IMR-90 (cell line): ENCODE measurements around the gene MAML2. TPM values are rescaled to one million over a fixed set of nuclear protein-coding genes. Genes with fewer than 3 reads are reported as not detected.

Experiments
- ATAC-seq: fragments of 200-7000 bp; cut with Tn5 transposase; 2 replicates; pipeline ENCODE4 v1.9.1; 2020; ENCODE audit warnings: low read depth, mild to moderate bottlenecking, moderate library complexity
- BruUV-seq: library from RNA; stranded (reverse); fragments of 400-500 nt; replicated peaks from 2 replicates; lab custom pipeline; 2021; lab: Mats Ljungman, UMichigan
- CTCF ChIA-PET: fragments of 300-600 bp; formaldehyde crosslinking; extraction: SDS; loops from one replicate; lab custom pipeline; 2021; ENCODE audit warnings: antibody characterized with exemption; lab: Yijun Ruan, JAX
- POLR2A ChIA-PET: fragments of 300-600 bp; sonication (Branson Sonifier 250); formaldehyde crosslinking; loops from one replicate; lab custom pipeline; 2022; ENCODE audit warnings: antibody characterized with exemption; ENCODE audit not compliant: unreplicated experiment; lab: Charles Lee
- DNase-seq: peaks from one replicate; pipeline ENCODE4 v3.0.0; 2013
- H2AFZ ChIP-seq: replicated peaks from 2 replicates; pipeline ENCODE3; 2013; ENCODE audit warnings: low read length, mild to moderate bottlenecking; ENCODE audit not compliant: poor library complexity
- H2AK5ac ChIP-seq: 2 replicates; pipeline ENCODE4 v1.6.1; 2013; ENCODE audit warnings: low read depth, low read length, inconsistent platforms
- H2AK9ac ChIP-seq: replicated peaks from 2 replicates; pipeline ENCODE3; 2013; ENCODE audit warnings: mild to moderate bottlenecking, low read depth, low read length, moderate library complexity; ENCODE audit not compliant: poor library complexity
- H2BK120ac ChIP-seq: 2 replicates; pipeline ENCODE4 v1.6.1; 2013; ENCODE audit warnings: low read depth, low read length, inconsistent platforms
- H2BK15ac ChIP-seq: 3 replicates; pipeline ENCODE4 v1.6.1; 2013; ENCODE audit warnings: low read depth, low read length, inconsistent platforms
- H2BK20ac ChIP-seq: 2 replicates; pipeline ENCODE4 v1.6.1; 2013; ENCODE audit warnings: low read depth, mild to moderate bottlenecking, inconsistent platforms, low read length, moderate library complexity
- H2BK5ac ChIP-seq: 2 replicates; pipeline ENCODE4 v1.6.1; 2013; ENCODE audit warnings: mild to moderate bottlenecking, low read depth, low read length, inconsistent platforms; ENCODE audit not compliant: poor library complexity, severe bottlenecking
- H3K14ac ChIP-seq: replicated peaks from 2 replicates; pipeline ENCODE4 v1.6.1; 2013; ENCODE audit warnings: low read depth, low read length, inconsistent platforms
- H3K18ac ChIP-seq: 2 replicates; pipeline ENCODE4 v1.6.1; 2013; ENCODE audit warnings: low read depth, low read length, control low read depth
- H3K23ac ChIP-seq: 2 replicates; pipeline ENCODE4 v1.6.1; 2013; ENCODE audit warnings: low read depth, low read length, inconsistent platforms
- H3K27ac ChIP-seq: 2 replicates; pipeline ENCODE4 v1.5.1; 2013; ENCODE audit warnings: mild to moderate bottlenecking, control low read depth, low read length; ENCODE audit not compliant: insufficient read depth
- H3K27me3 ChIP-seq: 2 replicates; pipeline ENCODE4 v1.6.1; 2013; ENCODE audit warnings: low read length; ENCODE audit not compliant: control insufficient read depth, insufficient read depth
- H3K36me3 ChIP-seq: 2 replicates; pipeline ENCODE4 v1.6.1; 2013; ENCODE audit warnings: low read length, mixed read lengths; ENCODE audit not compliant: control insufficient read depth, insufficient read depth
- H3K4ac ChIP-seq: 2 replicates; pipeline ENCODE4 v1.6.1; 2013; ENCODE audit warnings: low read depth, low read length, inconsistent platforms
- H3K4me1 ChIP-seq: 2 replicates; pipeline ENCODE4 v1.6.1; 2013; ENCODE audit warnings: low read length, mixed read lengths; ENCODE audit not compliant: control insufficient read depth, insufficient read depth
- H3K4me2 ChIP-seq: 2 replicates; pipeline ENCODE4 v1.6.1; 2013; ENCODE audit warnings: low read depth, mild to moderate bottlenecking, control low read depth, low read length, moderate library complexity
- H3K4me3 ChIP-seq: 2 replicates; pipeline ENCODE4 v1.5.1; 2013; ENCODE audit warnings: low read depth, mild to moderate bottlenecking, control low read depth, low read length, moderate library complexity; ENCODE audit not compliant: insufficient read depth
- H3K56ac ChIP-seq: 2 replicates; pipeline ENCODE4 v1.6.1; 2013; ENCODE audit warnings: low read length, inconsistent platforms; ENCODE audit not compliant: insufficient read depth; ENCODE audit errors: extremely low read depth
- H3K79me1 ChIP-seq, 2 experiments: 2 replicates each; pipeline ENCODE4 v1.6.1; 2013; ENCODE audit warnings: low read length in 2 of 2, inconsistent platforms in 1 of 2, low read depth in 1 of 2
- H3K9ac ChIP-seq: 2 replicates; pipeline ENCODE4 v1.6.1; 2013; ENCODE audit warnings: low read depth, low read length, control low read depth
- H3K9me1 ChIP-seq: 2 replicates; pipeline ENCODE4 v1.6.1; 2013; ENCODE audit warnings: low read length, inconsistent platforms; ENCODE audit not compliant: insufficient read depth
- H3K9me3 ChIP-seq: 2 replicates; pipeline ENCODE4 v1.6.1; 2013; ENCODE audit warnings: low read length; ENCODE audit not compliant: control insufficient read depth, insufficient read depth
- H4K20me1 ChIP-seq: 2 replicates; pipeline ENCODE4 v1.6.1; 2013; ENCODE audit warnings: low read length, inconsistent platforms; ENCODE audit not compliant: insufficient read depth
- H4K5ac ChIP-seq: 2 replicates; pipeline ENCODE4 v1.6.1; 2013; ENCODE audit warnings: mild to moderate bottlenecking, low read depth, low read length, control low read depth
- H4K8ac ChIP-seq, 2 experiments: 2 replicates each; pipeline ENCODE4 v1.6.1; 2013; ENCODE audit warnings: low read depth in 2 of 2, low read length in 2 of 2, control low read depth in 1 of 2, inconsistent platforms in 1 of 2
- H4K91ac ChIP-seq: 2 replicates; pipeline ENCODE4 v1.6.1; 2013; ENCODE audit warnings: low read depth, low read length, inconsistent platforms; ENCODE audit not compliant: insufficient read depth
- BHLHE40 ChIP-seq: fragments of 150-350 bp; IDR thresholded peaks from 2 replicates; pipeline ENCODE4 v1.6.1; 2016; ENCODE audit warnings: mild to moderate bottlenecking, low read depth, low read length
- CHD1 ChIP-seq: IDR thresholded peaks from 2 replicates; pipeline ENCODE4 v1.6.1; 2012; ENCODE audit warnings: low read depth, low read length, improper control_type of control experiment
- MAFK ChIP-seq: IDR thresholded peaks from 2 replicates; pipeline ENCODE4 v1.6.1; 2012; ENCODE audit warnings: low read depth, low read length, improper control_type of control experiment
- MXI1 ChIP-seq: IDR thresholded peaks from 2 replicates; pipeline ENCODE4 v1.6.1; 2012; ENCODE audit warnings: low read depth, mild to moderate bottlenecking, low read length, moderate library complexity, borderline replicate concordance
- NFE2L2 ChIP-seq: fragments of 150-350 bp; IDR thresholded peaks from 2 replicates; pipeline ENCODE4 v1.6.1; 2016; ENCODE audit warnings: low read depth, mild to moderate bottlenecking, low read length
- POLR2A ChIP-seq: IDR thresholded peaks from 2 replicates; pipeline ENCODE4 v1.6.1; 2012; ENCODE audit warnings: mild to moderate bottlenecking, low read depth, low read length
- RAD21 ChIP-seq: IDR thresholded peaks from 2 replicates; pipeline ENCODE4 v1.6.1; 2012; ENCODE audit warnings: low read length, improper control_type of control experiment
- RCOR1 ChIP-seq: IDR thresholded peaks from 2 replicates; pipeline ENCODE4 v1.6.1; 2012; ENCODE audit warnings: mild to moderate bottlenecking, low read length, improper control_type of control experiment; ENCODE audit not compliant: insufficient replicate concordance
- RFX5 ChIP-seq: IDR thresholded peaks from 2 replicates; pipeline ENCODE4 v1.8.0; 2012; ENCODE audit warnings: low read depth, mild to moderate bottlenecking, low read length, moderate library complexity
- SMC3 ChIP-seq: fragments of 150-350 bp; IDR thresholded peaks from 2 replicates; pipeline ENCODE4 v1.6.1; 2016; ENCODE audit warnings: low read depth, mild to moderate bottlenecking, antibody characterized with exemption, low read length, moderate library complexity
- whole genome bisulfite sequencing, 2 experiments: methylation state at CpG; one replicate each; pipeline versions ENCODE4 v1.1.5 to v1.1.7; 2013; ENCODE audit warnings: missing lambda C conversion rate in 2 of 2; ENCODE audit not compliant: insufficient read length in 1 of 2; ENCODE audit errors: extremely low coverage in 2 of 2; 5-methylcytosine and 5-hydroxymethylcytosine counted together
- dilution Hi-C: fragments of 300-500 bp; cut with HindIII; formaldehyde crosslinking; loops from one replicate; pipeline ENCODE4 v1.14.3; 2018; ENCODE audit warnings: low sequenced_read_pairs; ENCODE audit not compliant: unreplicated experiment
- in situ Hi-C: fragments of 300-500 bp; cut with MboI; formaldehyde crosslinking; loops from 3 replicates; pipeline ENCODE4 v1.14.3; 2019; ENCODE audit warnings: low sequenced_read_pairs, inconsistent platforms, mixed read lengths
- intact Hi-C: fragments of 100-400 bp; cut with micrococcal nuclease; formaldehyde crosslinking; loops from 2 replicates; pipeline ENCODE4 v1.10.0; 2022
- polyA plus RNA-seq, 3 experiments: library from polyadenylated mRNA; depleted of rRNA; stranded (reverse); fragments of >200 nt; gene quantifications; 2 replicates each; pipeline ENCODE4 v1.2.3, GENCODE V29; 2012; ENCODE audit warnings: low replicate concordance in 1 of 3
- total RNA-seq: library from RNA; depleted of rRNA; stranded (reverse); fragments of >200 nt; gene quantifications from 2 replicates; pipeline ENCODE4 v1.2.3, GENCODE V29; 2012
- TF ChIP-seq, protein P1 (sequence below): fragments of 150-350 bp; IDR thresholded peaks from 2 replicates; pipeline ENCODE4 v1.6.1; 2016; ENCODE audit warnings: low read depth, mild to moderate bottlenecking, low read length, moderate library complexity, borderline replicate concordance
- TF ChIP-seq, protein P2 (sequence below): conservative IDR thresholded peaks from 2 replicates; pipeline ENCODE4 v1.5.1; 2012; ENCODE audit warnings: mild to moderate bottlenecking, low read depth, low read length, improper control_type of control experiment

MAML2 gene
- total and polyA plus RNA-seq, 2 of the 4 experiments (the other 2 are of a cell fraction): 15.0 to 19.5 TPM

DNA sequence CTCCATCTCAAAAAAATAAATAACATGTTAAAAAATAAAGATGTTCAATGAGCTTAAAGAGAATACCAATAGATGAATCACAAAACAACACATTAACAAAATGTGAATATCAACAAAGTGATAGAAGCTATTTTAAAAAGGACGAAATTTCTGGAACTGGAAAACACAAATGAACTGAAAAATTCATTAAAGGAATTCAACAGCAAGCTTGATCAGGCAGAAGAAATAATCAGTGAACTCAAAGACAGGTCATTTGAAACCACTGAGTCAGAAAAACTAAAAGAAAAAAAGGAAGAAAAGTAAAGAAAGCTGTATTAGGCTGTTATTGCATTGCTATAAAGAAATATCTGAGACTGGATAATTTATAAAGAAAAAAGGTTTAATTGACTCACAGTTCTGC is 412.0 kb downstream of the MAML2 start:
- no peak overlapping the region for H2BK15ac ChIP-seq
- H2AK5ac ChIP-seq: no peak overlapping the region
- no peak overlapping the region for H3K9ac ChIP-seq
- intact Hi-C loops (no loop called here), dilution Hi-C loops (no loop called here), in situ Hi-C loops (no loop called here)
- no peaks in the 10 kb centered on the region for H3K27me3 ChIP-seq
- no peaks in the 10 kb centered on the region for H3K79me1 ChIP-seq
- H3K4me3 ChIP-seq: no peak overlapping the region
- no peak overlapping the region for H2AFZ ChIP-seq
- BruUV-seq: no TSS peak
- no peak overlapping the region for H3K27ac ChIP-seq
- H2AK9ac ChIP-seq: no peak overlapping the region
- H3K9me3 ChIP-seq: peaks cover 3% of the 10 kb centered on the region
- no peaks in the 10 kb centered on the region for H4K20me1 ChIP-seq
- no peaks in the 10 kb centered on the region for H3K36me3 ChIP-seq
- no peak overlapping the region for H3K18ac ChIP-seq
- no peak overlapping the region for H2BK5ac ChIP-seq
- no peak overlapping the region for H3K23ac ChIP-seq
- H3K4ac ChIP-seq: no peak overlapping the region
- no peak overlapping the region for H4K5ac ChIP-seq
- TF ChIP-seq, protein P1, sequence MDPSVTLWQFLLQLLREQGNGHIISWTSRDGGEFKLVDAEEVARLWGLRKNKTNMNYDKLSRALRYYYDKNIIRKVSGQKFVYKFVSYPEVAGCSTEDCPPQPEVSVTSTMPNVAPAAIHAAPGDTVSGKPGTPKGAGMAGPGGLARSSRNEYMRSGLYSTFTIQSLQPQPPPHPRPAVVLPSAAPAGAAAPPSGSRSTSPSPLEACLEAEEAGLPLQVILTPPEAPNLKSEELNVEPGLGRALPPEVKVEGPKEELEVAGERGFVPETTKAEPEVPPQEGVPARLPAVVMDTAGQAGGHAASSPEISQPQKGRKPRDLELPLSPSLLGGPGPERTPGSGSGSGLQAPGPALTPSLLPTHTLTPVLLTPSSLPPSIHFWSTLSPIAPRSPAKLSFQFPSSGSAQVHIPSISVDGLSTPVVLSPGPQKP: no peak
- TF ChIP-seq CHD1 (no peak), BHLHE40 (no peak), MAFK (no peak), MXI1 (no peak), RCOR1 (no peak), SMC3 (no peak), NFE2L2 (no peak), RAD21 (no peak), RFX5 (no peak), POLR2A (no peak)
- TF ChIP-seq, protein P2, sequence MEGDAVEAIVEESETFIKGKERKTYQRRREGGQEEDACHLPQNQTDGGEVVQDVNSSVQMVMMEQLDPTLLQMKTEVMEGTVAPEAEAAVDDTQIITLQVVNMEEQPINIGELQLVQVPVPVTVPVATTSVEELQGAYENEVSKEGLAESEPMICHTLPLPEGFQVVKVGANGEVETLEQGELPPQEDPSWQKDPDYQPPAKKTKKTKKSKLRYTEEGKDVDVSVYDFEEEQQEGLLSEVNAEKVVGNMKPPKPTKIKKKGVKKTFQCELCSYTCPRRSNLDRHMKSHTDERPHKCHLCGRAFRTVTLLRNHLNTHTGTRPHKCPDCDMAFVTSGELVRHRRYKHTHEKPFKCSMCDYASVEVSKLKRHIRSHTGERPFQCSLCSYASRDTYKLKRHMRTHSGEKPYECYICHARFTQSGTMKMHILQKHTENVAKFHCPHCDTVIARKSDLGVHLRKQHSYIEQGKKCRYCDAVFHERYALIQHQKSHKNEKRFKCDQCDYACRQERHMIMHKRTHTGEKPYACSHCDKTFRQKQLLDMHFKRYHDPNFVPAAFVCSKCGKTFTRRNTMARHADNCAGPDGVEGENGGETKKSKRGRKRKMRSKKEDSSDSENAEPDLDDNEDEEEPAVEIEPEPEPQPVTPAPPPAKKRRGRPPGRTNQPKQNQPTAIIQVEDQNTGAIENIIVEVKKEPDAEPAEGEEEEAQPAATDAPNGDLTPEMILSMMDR: no peak
- no peak overlapping the region for H3K56ac ChIP-seq
- no peak overlapping the region for H2BK20ac ChIP-seq
- H3K4me1 ChIP-seq: no peaks in the 10 kb centered on the region
- H2BK120ac ChIP-seq: no peak overlapping the region
- no CpG with 5 or more reads among the region's 1 CpG for WGBS, 2 experiments
- no peak overlapping the region for H3K14ac ChIP-seq
- H3K4me2 ChIP-seq: no peak overlapping the region
- H4K8ac ChIP-seq: no peak overlapping the region
- DNase-seq: no peak
- no peak for ATAC-seq
- H3K9me1 ChIP-seq: no peaks in the 10 kb centered on the region
- CTCF ChIA-PET: no interaction called here
- H4K91ac ChIP-seq: no peak overlapping the region
- POLR2A ChIA-PET: no interaction called here
